Lower leg skin (tissue), 4 donors: ENCODE data around the gene DISC1. TPM values are rescaled to one million over a fixed set of nuclear protein-coding genes. Genes with fewer than 3 reads are reported as not detected.

Experiments
- DNase-seq, 2 donors: peaks; one replicate each; pipeline ENCODE4 v3.0.0-alpha.2; 2019; ENCODE audit warnings: low spot score in 2 of 2
- H3K4me3 ChIP-seq: fragments of 200-600 bp; sonication (generic); 2 replicates; pipeline ENCODE4 v1.5.1; 2017; ENCODE audit warnings: mild to moderate bottlenecking, low read depth; ENCODE audit not compliant: poor library complexity, severe bottlenecking
- CTCF ChIP-seq, 3 donors: fragments of 450-650 bp; IDR thresholded peaks; one replicate each; pipeline ENCODE4 v1.5.1; 2016; ENCODE audit warnings: antibody characterized with exemption in 3 of 3, mild to moderate bottlenecking in 3 of 3, moderate library complexity in 2 of 3
- POLR2A ChIP-seq, 2 donors: fragments of 450-650 bp; IDR thresholded peaks; one replicate each; pipeline ENCODE4 v1.6.1; 2016 to 2017; ENCODE audit warnings: antibody characterized with exemption in 2 of 2, mild to moderate bottlenecking in 1 of 2, moderate library complexity in 1 of 2
- WGBS, 2 donors: methylation state at CpG; one replicate each; pipeline ENCODE4 v1.1.5; 2018; 5-methylcytosine and 5-hydroxymethylcytosine counted together
- intact Hi-C: fragments of 100-400 bp; cut with DNase I; formaldehyde crosslinking; loops from one replicate; pipeline ENCODE4 v1.15.0; 2023; ENCODE audit warnings: low total_unique reads
- total RNA-seq, 4 donors: library from RNA; depleted of rRNA; stranded (reverse); fragments of >200 nt; gene quantifications; one replicate each; pipeline ENCODE4 v1.1.0, GENCODE V29; 2016

Gene DISC1
- total RNA-seq, 4 donors from 2014 or later, result 1.6 to 7.4 (median 3.5) TPM

DNA sequence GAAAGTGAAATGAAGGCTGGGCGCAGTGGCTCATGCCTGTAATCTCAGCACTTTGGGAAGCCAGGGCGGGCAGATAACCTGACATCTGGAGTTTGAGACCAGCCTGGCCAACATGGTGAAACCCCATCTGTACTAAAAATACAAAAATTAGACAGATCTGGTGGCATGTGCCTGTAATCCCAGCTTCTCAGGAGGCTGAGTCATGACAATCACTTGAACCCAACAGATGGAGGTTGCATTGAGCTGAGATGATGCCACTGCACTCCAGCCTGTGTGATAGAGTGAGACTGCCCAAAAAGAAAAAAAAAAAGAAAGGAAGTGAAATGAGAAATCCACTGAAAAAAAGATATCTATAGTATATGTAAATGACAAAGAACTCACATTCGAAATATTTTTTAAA is 439.9 kb downstream of the DISC1 start:
- DNase-seq, result no peak

DNA sequence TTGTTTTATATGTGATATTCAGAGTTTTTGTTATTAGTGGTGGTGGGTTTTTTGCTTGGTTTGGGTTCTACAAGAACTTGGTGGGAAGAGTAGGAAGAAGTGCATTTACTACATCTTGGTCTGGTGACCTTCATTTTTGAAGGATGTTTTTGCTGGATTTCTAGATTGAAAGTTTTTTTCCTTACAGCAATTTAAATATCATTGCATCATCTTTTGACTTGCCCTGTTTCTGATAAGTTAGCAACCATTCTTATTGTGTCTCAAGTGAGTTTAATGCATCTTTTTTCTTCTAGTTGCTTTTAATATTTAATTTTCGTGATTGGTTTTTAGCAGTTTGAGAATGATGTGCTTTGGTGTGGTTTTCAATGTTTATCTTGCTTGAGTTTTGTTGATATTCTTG is 447.7 kb downstream of the DISC1 start:
- intact Hi-C loops, result no loop called here
- WGBS, 2 donors, result 86 to 92% methylated on average over 1 of the region's 1 CpG
- DNase-seq, result no peak
- no peak overlapping the region for H3K4me3 ChIP-seq
- TF ChIP-seq CTCF (IDR thresholded peaks at IDR 0.05) (no peak), POLR2A (IDR thresholded peaks at IDR 0.05) (no peak)

More for the DNA sequence above, 439.9 kb downstream of the DISC1 start:
- intact Hi-C loops, result no loop called here
- WGBS, 2 donors, result 95% methylated on average over 3 of the region's 3 CpGs
- TF ChIP-seq POLR2A (IDR thresholded peaks at IDR 0.05) (no peak), CTCF (IDR thresholded peaks at IDR 0.05) (no peak)
- no peak overlapping the region for H3K4me3 ChIP-seq

- no peak overlapping the region for H3K4me3 ChIP-seq
- intact Hi-C loops, result no loop called here
- 86 to 87% methylated on average over 1 of the region's 1 CpG for WGBS, 2 donors
- no peak for TF ChIP-seq POLR2A (IDR thresholded peaks at IDR 0.05)
- no peak for TF ChIP-seq CTCF (IDR thresholded peaks at IDR 0.05)
- no peak for DNase-seq
Measured at GRCh38 chr1:232077809-232078208, 451.2 kb downstream of the DISC1 start.

- H3K4me3 ChIP-seq, result no peak overlapping the region
- DNase-seq, result no peak
- WGBS, 2 donors, result 54 to 56% methylated on average over 6 of the region's 6 CpGs
- TF ChIP-seq POLR2A (IDR thresholded peaks at IDR 0.05) (no peak), CTCF (IDR thresholded peaks at IDR 0.05) (no peak)
- intact Hi-C loops, result no loop called here
Measured at GRCh38 chr1:232084584-232085223, 458.1 kb downstream of the DISC1 start.

DNA sequence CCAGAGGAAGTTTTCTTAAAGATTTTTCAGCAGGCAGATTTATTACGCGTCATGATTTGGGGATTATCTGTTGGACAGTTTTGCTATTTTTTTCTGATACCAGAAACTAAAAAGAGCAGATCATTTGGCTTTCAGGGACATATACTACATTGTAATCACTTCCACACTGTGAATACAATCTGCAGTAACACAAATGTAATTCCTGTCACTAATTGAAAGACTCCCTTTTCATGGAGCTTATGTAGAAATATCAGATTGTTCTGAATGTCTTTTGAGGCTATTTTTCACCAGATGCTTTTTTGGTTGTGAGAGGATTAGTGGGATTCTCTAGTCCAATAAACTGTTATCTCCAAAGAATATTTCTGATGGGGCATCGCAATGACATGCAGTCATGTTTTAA is 464.2 kb downstream of the DISC1 start:
- no peak overlapping the region for H3K4me3 ChIP-seq
- TF ChIP-seq POLR2A (IDR thresholded peaks at IDR 0.05), result no peak
- TF ChIP-seq CTCF (IDR thresholded peaks at IDR 0.05), result no peak
- 69 to 70% methylated on average over 3 of the region's 3 CpGs for WGBS, 2 donors
- no peak for DNase-seq
- intact Hi-C loops, result no loop called here

Other genes starting within 250 kb of the DISC1 start
- gene EGLN1, start 204.5 kb upstream of the DISC1 start, total RNA-seq, result 10 to 100 TPM; 53.3 to 75.0 (median 54.2) TPM
- 10 to 100 TPM; 25.1 to 39.9 (median 28.9) TPM for gene TSNAX, start 98.1 kb upstream of the DISC1 start, total RNA-seq